Stimulated activated CD8-positive, alpha-beta memory T cell treated with anti-CD3 and anti-CD28 coated beads, Interleukin-7, amount 100 ng/mL, for 24 hours (primary cell): ENCODE data around the gene SYK.

Experiments
- DNase-seq: peaks from one replicate; pipeline ENCODE4 v3.0.0-alpha.2; 2020; ENCODE audit warnings: low read depth

Gene SYK

GRCh38 chr9:90946982-90947381, 145.4 kb downstream of the SYK start:
- DNase-seq, result no peak
